Omental fat pad (tissue), 4 donors: ENCODE results near the gene ADGRF5. TPM values are rescaled to one million over a fixed set of nuclear protein-coding genes. Genes with fewer than 3 reads are reported as not detected.
"Not testable (repeated sequence)": the region's sequence is repeated elsewhere in the genome, so short reads cannot be mapped to it uniquely, and the experiment has no call there.

ENCODE experiments used
- ATAC-seq: fragments of 150-250 bp; one replicate; pipeline ENCODE4 v1.9.1; 2016; ENCODE audit warnings: mild to moderate bottlenecking, moderate library complexity; ENCODE audit not compliant: low FRiP score
- DNase-seq: peaks from one replicate; pipeline ENCODE4 v3.0.0-alpha.2; 2019; ENCODE audit warnings: low spot score
- CTCF ChIP-seq, 3 donors: fragments of 450-650 bp; IDR thresholded peaks; one replicate each; pipeline ENCODE4 v1.5.1; 2016 to 2017; ENCODE audit warnings: antibody characterized with exemption in 3 of 3, mild to moderate bottlenecking in 3 of 3, moderate library complexity in 2 of 3
- total RNA-seq, 4 donors: library from RNA; depleted of rRNA; stranded (reverse); fragments of >200 nt; gene quantifications; one replicate each; pipeline ENCODE4 v1.1.0, GENCODE V29; 2016

ADGRF5 gene
- total RNA-seq, 4 donors from 2014 or later, result 29.7 to 324 (median 74.1) TPM

GRCh38 chr6:46882645-46883044 lies 39.1 kb downstream of the ADGRF5 start:
- no peak for DNase-seq
- TF ChIP-seq CTCF (IDR thresholded peaks at IDR 0.05), result no peak
- no peak for ATAC-seq

GRCh38 chr6:46879003-46879402 lies 42.7 kb downstream of the ADGRF5 start:
- no peak for DNase-seq
- no peak for TF ChIP-seq CTCF (IDR thresholded peaks at IDR 0.05)
- no peak for ATAC-seq

- DNase-seq, result no peak
- no peak for TF ChIP-seq CTCF (IDR thresholded peaks at IDR 0.05)
- ATAC-seq, result peak; percentile 48
Measured at GRCh38 chr6:46876126-46876525, 45.6 kb downstream of the ADGRF5 start.

- no peak for TF ChIP-seq CTCF (IDR thresholded peaks at IDR 0.05)
- no peak for ATAC-seq
- no peak for DNase-seq
Measured at GRCh38 chr6:46867411-46867810, 54.3 kb downstream of the ADGRF5 start.

- DNase-seq, result no peak
- ATAC-seq, result no peak
- TF ChIP-seq CTCF (IDR thresholded peaks at IDR 0.05), result no peak
Measured at GRCh38 chr6:46865221-46865620, 56.5 kb downstream of the ADGRF5 start.

GRCh38 chr6:46863791-46864190 lies 57.9 kb downstream of the ADGRF5 start:
- no peak for TF ChIP-seq CTCF (IDR thresholded peaks at IDR 0.05)
- no peak for DNase-seq
- no peak for ATAC-seq

GRCh38 chr6:46862381-46862780 lies 59.4 kb downstream of the ADGRF5 start:
- no peak for TF ChIP-seq CTCF (IDR thresholded peaks at IDR 0.05)
- DNase-seq (no peak), ATAC-seq (no peak)

- DNase-seq, ATAC-seq: not testable (repeated sequence)
Measured at GRCh38 chr6:46855966-46856365, 65.8 kb downstream of the ADGRF5 start.

- DNase-seq, ATAC-seq: not testable (repeated sequence)
Measured at GRCh38 chr6:46851576-46851975, 70.2 kb downstream of the ADGRF5 start.
